ENCODE measurements around the gene IRF9. TPM values are rescaled to one million over a fixed set of nuclear protein-coding genes. Genes with fewer than 3 reads are reported as not detected.

IRF9 gene
- total RNA-seq, 1 experiment from 2014 or later: 27.6 TPM

DNA sequence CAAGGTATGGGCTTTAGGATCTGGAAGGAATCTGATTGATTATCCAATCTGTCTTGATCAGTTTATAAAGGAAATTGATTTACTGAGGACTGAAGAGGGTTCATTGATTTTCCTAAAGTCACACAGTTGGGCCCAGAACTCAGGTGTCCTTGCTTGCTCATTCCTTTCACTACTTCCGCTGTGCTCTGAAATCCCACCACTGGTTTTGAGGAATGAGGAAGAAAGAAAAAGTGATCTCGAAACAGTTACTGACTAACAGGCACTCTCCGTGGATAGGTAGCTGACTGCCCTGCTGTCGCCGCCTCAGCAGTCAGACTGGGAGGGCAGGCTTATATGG lies 30.7 kb upstream of the IRF9 start, which contains the start of gene FITM1:
Gene FITM1 (plus strand): TSS at position 280 of the 337 bp plus-strand sequence. CDS start 905 bp downstream, outside the sequence.
- DNase-seq: no peak
- H3K18ac ChIP-seq (ENCODE audit: insufficient read length, low read depth, low read length): no peak within 1 kb of the TSS
- no peaks in the 10 kb centered on the region for H3K4me1 ChIP-seq (ENCODE audit: insufficient read depth, low read length)
- no peak within 1 kb of the TSS for H3K9ac ChIP-seq (ENCODE audit: extremely low read depth, insufficient read length, low read length)
- H2BK5ac ChIP-seq (ENCODE audit: insufficient read length, low read length): no peak within 1 kb of the TSS
- H4K8ac ChIP-seq (replicated peaks; ENCODE audit: insufficient read length, low read depth, low read length): no peak within 1 kb of the TSS
- Mint-ChIP-seq H3K4me3 (no peak within 1 kb of the TSS), H3K9me3 (0 out of 5 replicates have a peak, but pooled peaks cover 0 to 2% of the 10 kb centered on the region in 2 experiments), H3K36me3 (ENCODE audit: insufficient read depth in 1 of 3, low read depth in 3 of 3) (no peaks in the 10 kb centered on the region; a peak in 1 of 7 replicates), H3K27me3 (ENCODE audit: low read depth) (no peaks in the 10 kb centered on the region), H3K4me1 (peaks cover 4 to 5% of the 10 kb centered on the region in 2 experiments; a peak in 3 of 4 replicates), H3K27ac (peak within 1 kb of the TSS in 2 of 3 experiments; percentile 31 to 48; a peak in 2 of 7 replicates)
- no peak within 1 kb of the TSS for H3T11ph ChIP-seq (ENCODE audit: low read length)
- H3K56ac ChIP-seq (ENCODE audit: insufficient read length, low read depth, low read length): no peak within 1 kb of the TSS
- H3K4ac ChIP-seq (ENCODE audit: low read depth, low read length): no peak within 1 kb of the TSS
- H2AK5ac ChIP-seq (ENCODE audit: insufficient read length, low read length): no peak within 1 kb of the TSS
- H3K23me2 ChIP-seq (ENCODE audit: insufficient read length, low read depth, low read length, poor library complexity, severe bottlenecking): peaks cover 1% of the 10 kb centered on the region
- H4K91ac ChIP-seq (ENCODE audit: insufficient read length, low read depth, low read length): no peak within 1 kb of the TSS
- H3K27me3 ChIP-seq (ENCODE audit: insufficient read depth, low read length): no peaks in the 10 kb centered on the region
- no peak within 1 kb of the TSS for H2BK20ac ChIP-seq (ENCODE audit: low read depth, low read length, poor library complexity, severe bottlenecking)
- H3K23ac ChIP-seq (ENCODE audit: insufficient read length, low read depth, low read length): no peak within 1 kb of the TSS
- no peaks in the 10 kb centered on the region for H3K79me2 ChIP-seq (ENCODE audit: insufficient read depth, low read length)
- H4K20me1 ChIP-seq (ENCODE audit: control insufficient read depth, insufficient read depth, insufficient read length): no peaks in the 10 kb centered on the region
- no peak within 1 kb of the TSS for H2BK120ac ChIP-seq (ENCODE audit: low read depth, low read length, poor library complexity, severe bottlenecking)
- no peaks in the 10 kb centered on the region for H3K79me1 ChIP-seq (ENCODE audit: insufficient read depth, low read depth, low read length, poor library complexity, severe bottlenecking)
- TF ChIP-seq, protein P1, sequence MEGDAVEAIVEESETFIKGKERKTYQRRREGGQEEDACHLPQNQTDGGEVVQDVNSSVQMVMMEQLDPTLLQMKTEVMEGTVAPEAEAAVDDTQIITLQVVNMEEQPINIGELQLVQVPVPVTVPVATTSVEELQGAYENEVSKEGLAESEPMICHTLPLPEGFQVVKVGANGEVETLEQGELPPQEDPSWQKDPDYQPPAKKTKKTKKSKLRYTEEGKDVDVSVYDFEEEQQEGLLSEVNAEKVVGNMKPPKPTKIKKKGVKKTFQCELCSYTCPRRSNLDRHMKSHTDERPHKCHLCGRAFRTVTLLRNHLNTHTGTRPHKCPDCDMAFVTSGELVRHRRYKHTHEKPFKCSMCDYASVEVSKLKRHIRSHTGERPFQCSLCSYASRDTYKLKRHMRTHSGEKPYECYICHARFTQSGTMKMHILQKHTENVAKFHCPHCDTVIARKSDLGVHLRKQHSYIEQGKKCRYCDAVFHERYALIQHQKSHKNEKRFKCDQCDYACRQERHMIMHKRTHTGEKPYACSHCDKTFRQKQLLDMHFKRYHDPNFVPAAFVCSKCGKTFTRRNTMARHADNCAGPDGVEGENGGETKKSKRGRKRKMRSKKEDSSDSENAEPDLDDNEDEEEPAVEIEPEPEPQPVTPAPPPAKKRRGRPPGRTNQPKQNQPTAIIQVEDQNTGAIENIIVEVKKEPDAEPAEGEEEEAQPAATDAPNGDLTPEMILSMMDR (conservative IDR thresholded peaks at IDR 0.05): no peak
- H2BK15ac ChIP-seq (ENCODE audit: low read depth, low read length): no peak within 1 kb of the TSS
- no peak within 1 kb of the TSS for H3K27ac ChIP-seq (ENCODE audit: insufficient read length, low read depth, low read length)
- no peak within 1 kb of the TSS for H3K14ac ChIP-seq (ENCODE audit: insufficient read depth, low read length)
- no peak within 1 kb of the TSS for H3K4me2 ChIP-seq (ENCODE audit: insufficient read depth, insufficient read length, low read length)
- H2AFZ ChIP-seq (ENCODE audit: low read length): no peak within 1 kb of the TSS
- WGBS (ENCODE audit: extremely low coverage, insufficient read length, low lambda C conversion rate): no CpG with 5 or more reads among the region's 5 CpGs
- H2BK12ac ChIP-seq (ENCODE audit: insufficient read length, low read depth, low read length): no peak within 1 kb of the TSS
- no peak within 1 kb of the TSS for H4K5ac ChIP-seq (ENCODE audit: insufficient read length, low read depth, low read length)
- H3K9me3 ChIP-seq (ENCODE audit: control insufficient read depth, low read depth, low read length): no peaks in the 10 kb centered on the region

Measured in H9 (cell line).